Right lobe of liver (tissue), 6 donors: ENCODE data around the gene SCN2A. TPM values are rescaled to one million over a fixed set of nuclear protein-coding genes. Genes with fewer than 3 reads are reported as not detected.
"Not testable (repeated sequence)": the region's sequence is repeated elsewhere in the genome, so short reads cannot be mapped to it uniquely, and the experiment has no call there.

Source experiments
- ATAC-seq, 4 donors: fragments of 200-7000 bp; cut with Tn5 transposase; one replicate each; pipeline ENCODE4 v1.9.1; 2020; ENCODE audit warnings: mild to moderate bottlenecking in 4 of 4, moderate library complexity in 4 of 4
- DNase-seq, 3 donors: peaks; one replicate each; pipeline ENCODE4 v3.0.0-alpha.2; 2020
- H3K27ac ChIP-seq, 3 donors: fragments of 200-600 bp; one replicate each; pipeline ENCODE4 v1.8.0; 2022
- H3K27me3 ChIP-seq, 2 donors: fragments of 200-600 bp; one replicate each; pipeline ENCODE4 v1.8.0; 2022
- H3K36me3 ChIP-seq, 4 donors: fragments of 200-600 bp; sonication (generic) in 1 of 4; one replicate each; pipeline versions ENCODE4 v1.5.1 to v1.8.0; 2017 to 2022; ENCODE audit warnings: control low read depth in 1 of 4
- H3K4me1 ChIP-seq, 4 donors: fragments of 200-600 bp; sonication (generic) in 1 of 4; one replicate each; pipeline versions ENCODE4 v1.5.1 to v1.8.0; 2017 to 2022; ENCODE audit warnings: control low read depth in 1 of 4
- H3K4me3 ChIP-seq, 3 donors: fragments of 200-600 bp; one replicate each; pipeline ENCODE4 v1.8.0; 2022
- H3K9me3 ChIP-seq, 4 donors: fragments of 200-600 bp; sonication (generic) in 1 of 4; one replicate each; pipeline versions ENCODE4 v1.5.1 to v1.8.0; 2017 to 2022; ENCODE audit warnings: control low read depth in 1 of 4
- CTCF ChIP-seq, 4 donors: fragments of 200-600 bp in 3 of 4; fragments of 450-650 bp in 1 of 4; IDR thresholded peaks; one replicate each; pipeline versions ENCODE4 v1.5.1 to v1.8.0; 2016 to 2022; ENCODE audit warnings: antibody characterized with exemption in 4 of 4, mild to moderate bottlenecking in 2 of 4
- POLR2A ChIP-seq: fragments of 450-650 bp; IDR thresholded peaks from one replicate; pipeline ENCODE4 v1.6.1; 2017; ENCODE audit warnings: antibody characterized with exemption, mild to moderate bottlenecking
- WGBS: methylation state at CpG from one replicate; pipeline ENCODE4 v1.1.6; 2018; ENCODE audit warnings: low coverage, low lambda C conversion rate; ENCODE audit not compliant: insufficient coverage; ENCODE audit errors: missing lambda C conversion rate; 5-methylcytosine and 5-hydroxymethylcytosine counted together
- intact Hi-C, 2 donors: fragments of 100-400 bp; cut with DNase I; formaldehyde crosslinking; loops; one replicate each; pipeline versions ENCODE4 v1.11.2 to v1.14.1; 2022
- total RNA-seq, 6 experiments: library from RNA; depleted of rRNA in 2 of 6; stranded (reverse); fragments of >200 nt in 2 of 6; fragmentation: NEBNext Ultra II Directional in 3 of 6; extraction: Animal tissue kit (Norgen Biotek cat#: 25700) in 3 of 6; gene quantifications; one replicate each; pipeline versions ENCODE4 v1.1.0 to v1.2.4, GENCODE V29; 2016 to 2023
- donor health status: DM: no; HTN: yes; CAD: no.
- donor health status: DM: no; HTN: no; CAD: no.
- donor health status: DM: no; HTN: no; CAD: no.
- donor health status: DM: no; HTN: yes; CAD: no.
- donor health status: DM: no; HTN: yes; CAD: no.

The SCN2A gene
- total RNA-seq, 6 experiments from 2014 or later: 0.12 to 0.27 TPM; not detected in 4

- TF ChIP-seq CTCF (IDR thresholded peaks at IDR 0.05): no peak
- no peak for TF ChIP-seq POLR2A
Measured at GRCh38 chr2:165382362-165382761, 143.1 kb downstream of the SCN2A start.

GRCh38 chr2:165390875-165391274, 151.7 kb downstream of the SCN2A start:
- TF ChIP-seq POLR2A (no peak), CTCF (IDR thresholded peaks at IDR 0.05) (no peak)
- H3K27ac ChIP-seq: no peak overlapping the region
- intact Hi-C loops: no loop called here
- H3K4me1 ChIP-seq: no peaks in the 10 kb centered on the region
- no peak for ATAC-seq
- no peaks in the 10 kb centered on the region for H3K27me3 ChIP-seq
- H3K4me3 ChIP-seq: no peak overlapping the region
- H3K9me3 ChIP-seq: no peaks in the 10 kb centered on the region
- DNase-seq: no peak
- H3K36me3 ChIP-seq: no peaks in the 10 kb centered on the region

More at GRCh38 chr2:165382362-165382761, 143.1 kb downstream of the SCN2A start:
- no peak overlapping the region for H3K27ac ChIP-seq
- H3K9me3 ChIP-seq: no peaks in the 10 kb centered on the region
- no peaks in the 10 kb centered on the region for H3K36me3 ChIP-seq
- no peaks in the 10 kb centered on the region for H3K4me1 ChIP-seq
- DNase-seq (no peak), ATAC-seq (no peak)
- H3K27me3 ChIP-seq: no peaks in the 10 kb centered on the region
- WGBS: 46% methylated on average over 2 of the region's 2 CpGs
- intact Hi-C loops: no loop called here
- H3K4me3 ChIP-seq: no peak overlapping the region

- 52% methylated on average over 2 of the region's 2 CpGs for WGBS
- Histone ChIP-seq H3K4me1 (no peaks in the 10 kb centered on the region), H3K36me3 (no peaks in the 10 kb centered on the region), H3K9me3 (no peaks in the 10 kb centered on the region), H3K4me3 (no peak overlapping the region), H3K27ac (no peak overlapping the region), H3K27me3 (no peaks in the 10 kb centered on the region)
- no peak for ATAC-seq
- DNase-seq: no peak
- TF ChIP-seq CTCF (IDR thresholded peaks at IDR 0.05) (no peak), POLR2A (no peak)
- intact Hi-C loops: no loop called here
Measured at GRCh38 chr2:165391791-165392190, 152.6 kb downstream of the SCN2A start.

- H3K27me3 ChIP-seq, H3K4me1 ChIP-seq, DNase-seq, ATAC-seq, intact Hi-C loops, H3K36me3 ChIP-seq, H3K4me3 ChIP-seq, H3K9me3 ChIP-seq, H3K27ac ChIP-seq: not testable (repeated sequence)
- WGBS: 69% methylated on average over 3 of the region's 3 CpGs
Measured at GRCh38 chr2:165398603-165399002, 159.4 kb downstream of the SCN2A start.

GRCh38 chr2:165401285-165401852, 162.2 kb downstream of the SCN2A start:
- no peaks in the 10 kb centered on the region for H3K36me3 ChIP-seq
- DNase-seq: no peak
- TF ChIP-seq CTCF (IDR thresholded peaks at IDR 0.05) (peak; percentile 64 to 76 (median 74)), POLR2A (no peak)
- peak; percentile 61 to 84 (median 79) for ATAC-seq
- no peaks in the 10 kb centered on the region for H3K27me3 ChIP-seq
- WGBS: under 1% methylated on average over 5 of the region's 5 CpGs
- no peaks in the 10 kb centered on the region for H3K4me1 ChIP-seq
- intact Hi-C loops: loop anchor here in 1 of 2 donors (10.0 kb wide), 1 partner anchor 303 kb away; no protein-coding TSS in a partner anchor
- H3K4me3 ChIP-seq: no peak overlapping the region
- no peak overlapping the region for H3K27ac ChIP-seq
- H3K9me3 ChIP-seq: no peaks in the 10 kb centered on the region
